Kidney (tissue), 14 donors: ENCODE measurements around the gene DSCAM. TPM values are rescaled to one million over a fixed set of nuclear protein-coding genes. Genes with fewer than 3 reads are reported as not detected.

ENCODE experiments used
- DNase-seq, 5 donors: peaks; one replicate each; pipeline ENCODE4 v3.0.0-alpha.2; 2013 to 2020
- FAIRE-seq: peaks from 2 replicates; lab custom pipeline; 2012; peaks lifted over from hg19 to GRCh38; lab: Jason Lieb, UNC
- H3K27ac ChIP-seq, 2 donors: one replicate each; pipeline ENCODE4 v1.7.0; 2013; ENCODE audit warnings: low read depth in 2 of 2, low read length in 2 of 2, inconsistent platforms in 1 of 2
- H3K27me3 ChIP-seq: one replicate; pipeline ENCODE4 v1.7.1; 2013; ENCODE audit warnings: low read length, inconsistent platforms; ENCODE audit not compliant: control insufficient read depth, insufficient read depth
- H3K36me3 ChIP-seq, 3 donors: one replicate each; pipeline versions ENCODE4 v1.7.0 to v1.7.1; 2013; ENCODE audit warnings: low read length in 3 of 3, control low read depth in 1 of 3, inconsistent platforms in 1 of 3; ENCODE audit not compliant: insufficient read depth in 3 of 3, control insufficient read depth in 2 of 3
- H3K4me1 ChIP-seq, 3 donors: one replicate each; pipeline versions ENCODE4 v1.7.0 to v1.7.1; 2013; ENCODE audit warnings: low read length in 3 of 3, inconsistent platforms in 1 of 3, low read depth in 1 of 3; ENCODE audit not compliant: control insufficient read depth in 2 of 3, insufficient read depth in 2 of 3
- H3K4me3 ChIP-seq, 3 donors: one replicate each; pipeline versions ENCODE4 v1.7.0 to v1.8.1; 2013; ENCODE audit warnings: low read length in 3 of 3, control low read depth in 1 of 3, inconsistent platforms in 1 of 3
- H3K9ac ChIP-seq, 3 donors: one replicate each; pipeline versions ENCODE4 v1.7.0 to v1.7.1; 2013; ENCODE audit warnings: low read length in 3 of 3, control low read depth in 1 of 3, inconsistent platforms in 1 of 3
- H3K9me3 ChIP-seq, 3 donors: one replicate each; pipeline versions ENCODE4 v1.7.0 to v1.7.1; 2013; ENCODE audit warnings: low read length in 3 of 3, control low read depth in 1 of 3, inconsistent platforms in 1 of 3; ENCODE audit not compliant: control insufficient read depth in 2 of 3, insufficient read depth in 1 of 3
- CTCF ChIP-seq: IDR thresholded peaks from 3 replicates; pipeline ENCODE4 v1.5.1; 2012; ENCODE audit warnings: mild to moderate bottlenecking, moderate library complexity, borderline replicate concordance; ENCODE audit not compliant: insufficient read depth; ENCODE audit errors: extremely low read depth
- intact Hi-C: fragments of 100-400 bp; cut with DNase I; formaldehyde crosslinking; loops from one replicate; pipeline ENCODE4 v1.11.1; 2022
- polyA plus RNA-seq: library from polyadenylated mRNA; stranded (reverse); fragments of 350-450 nt; fragmentation: Illumina TruSeq; extraction: RNeasy Lipid Tissue Mini Kit (QIAGEN cat#74804); gene quantifications from one replicate; pipeline ENCODE4 v1.2.3, GENCODE V29; 2014; ENCODE audit warnings: low read depth, low replicate concordance; ENCODE audit not compliant: insufficient read depth
- total RNA-seq: library from RNA; stranded (reverse); fragmentation: NEBNext Ultra II Directional; extraction: Animal tissue kit (Norgen Biotek cat#: 25700); gene quantifications from one replicate; pipeline ENCODE4 v1.2.1, GENCODE V29; 2021
- donor health status: control.
- donor health status: control.
- donor health status: control.
- donor health status: control.
- donor health status: control.
- donor health status: DM: yes; HTN: yes; CAD: no.
- donor health status: Normal renal cell carcinoma (clear cell type).

DSCAM gene
- total and polyA plus RNA-seq, 2 donors from 2014 or later, result not detected

- Histone ChIP-seq H3K36me3 (no peaks in the 10 kb centered on the region), H3K4me3 (no peak overlapping the region), H3K27me3 (no peaks in the 10 kb centered on the region), H3K9me3 (no peaks in the 10 kb centered on the region), H3K9ac (no peak overlapping the region), H3K4me1 (no peaks in the 10 kb centered on the region), H3K27ac (no peak overlapping the region)
- intact Hi-C loops, result no loop called here
- no peak for TF ChIP-seq CTCF
- DNase-seq (no peak), FAIRE-seq (no peak)
Observed at GRCh38 chr21:40819071-40819900, 27.7 kb downstream of the DSCAM start.

- intact Hi-C loops, result no loop called here
- no peaks in the 10 kb centered on the region for H3K36me3 ChIP-seq
Observed at GRCh38 chr21:40813918-40814317, 33.0 kb downstream of the DSCAM start.

GRCh38 chr21:40809673-40810197 lies 37.2 kb downstream of the DSCAM start:
- DNase-seq (no peak), FAIRE-seq (no peak)
- Histone ChIP-seq H3K27me3 (no peaks in the 10 kb centered on the region), H3K27ac (no peak overlapping the region), H3K36me3 (no peaks in the 10 kb centered on the region), H3K4me1 (no peaks in the 10 kb centered on the region), H3K4me3 (no peak overlapping the region), H3K9ac (no peak overlapping the region), H3K9me3 (no peaks in the 10 kb centered on the region)
- TF ChIP-seq CTCF, result no peak
- intact Hi-C loops, result no loop called here

More at GRCh38 chr21:40813918-40814317, 33.0 kb downstream of the DSCAM start:
- TF ChIP-seq CTCF, result no peak
- DNase-seq (no peak), FAIRE-seq (no peak)
- H3K27ac ChIP-seq, result no peak overlapping the region
- no peak overlapping the region for H3K4me3 ChIP-seq
- no peak overlapping the region for H3K9ac ChIP-seq
- no peaks in the 10 kb centered on the region for H3K9me3 ChIP-seq
- no peaks in the 10 kb centered on the region for H3K4me1 ChIP-seq
- H3K27me3 ChIP-seq, result no peaks in the 10 kb centered on the region
